OCI-LY7 (cell line): ENCODE measurements around the gene NUP42. TPM values are rescaled to one million over a fixed set of nuclear protein-coding genes. Genes with fewer than 3 reads are reported as not detected.
"Not testable (repeated sequence)": the region's sequence is repeated elsewhere in the genome, so short reads cannot be mapped to it uniquely, and the experiment has no call there.

ENCODE experiments used
- BruUV-seq: library from RNA; stranded (reverse); fragments of 400-500 nt; replicated peaks from 2 replicates; lab custom pipeline; 2021; lab: Mats Ljungman, UMichigan
- CTCF ChIA-PET: fragments of 300-600 bp; sonication (Branson Sonifier 250); formaldehyde crosslinking; loops from one replicate; lab custom pipeline; 2022; ENCODE audit warnings: antibody characterized with exemption; ENCODE audit not compliant: unreplicated experiment; lab: Charles Lee
- POLR2A ChIA-PET: fragments of 300-600 bp; sonication (Branson Sonifier 250); formaldehyde crosslinking; loops from one replicate; lab custom pipeline; 2022; ENCODE audit warnings: antibody characterized with exemption; lab: Charles Lee
- DNase-seq: peaks from one replicate; pipeline ENCODE4 v3.0.0-alpha.2; 2015; ENCODE audit warnings: low spot score
- H2AFZ ChIP-seq: fragments of 200-600 bp; sonication (generic), shearing (Covaris generic); 2 replicates; pipeline ENCODE4 v1.6.1; 2014; ENCODE audit warnings: mild to moderate bottlenecking, antibody characterized with exemption, low read length, moderate library complexity
- H3K27ac ChIP-seq: fragments of 200-600 bp; sonication (generic); 2 replicates; pipeline ENCODE4 v1.5.1; 2014; ENCODE audit warnings: mixed run types, low read depth, mild to moderate bottlenecking, moderate library complexity, low read length, inconsistent platforms; ENCODE audit not compliant: poor library complexity, severe bottlenecking
- H3K36me3 ChIP-seq: fragments of 200-600 bp; sonication (generic); 2 replicates; pipeline ENCODE4 v1.6.1; 2014; ENCODE audit warnings: mild to moderate bottlenecking, antibody characterized with exemption, low read length, moderate library complexity, mixed read lengths; ENCODE audit not compliant: insufficient read depth
- H3K4me1 ChIP-seq: fragments of 200-600 bp; sonication (generic); 2 replicates; pipeline ENCODE4 v1.5.1; 2014; ENCODE audit warnings: mild to moderate bottlenecking, low read length; ENCODE audit not compliant: insufficient read depth, poor library complexity, severe bottlenecking
- H3K4me2 ChIP-seq: fragments of 200-600 bp; sonication (generic); 2 replicates; pipeline ENCODE4 v1.6.1; 2014; ENCODE audit warnings: mild to moderate bottlenecking, low read length
- H3K4me3 ChIP-seq: fragments of 200-600 bp; sonication (generic); 2 replicates; pipeline ENCODE4 v1.5.1; 2014; ENCODE audit warnings: mild to moderate bottlenecking, low read depth, low read length; ENCODE audit not compliant: poor library complexity, severe bottlenecking
- H3K79me2 ChIP-seq: fragments of 200-600 bp; sonication (generic); 2 replicates; pipeline ENCODE4 v1.6.1; 2016; ENCODE audit warnings: low read depth, mild to moderate bottlenecking, low read length, moderate library complexity, mixed read lengths; ENCODE audit not compliant: insufficient read depth
- H3K9me2 ChIP-seq: fragments of 200-600 bp; sonication (generic); 2 replicates; pipeline ENCODE4 v1.6.1; 2016; ENCODE audit warnings: mild to moderate bottlenecking, low read length, mixed read lengths; ENCODE audit not compliant: insufficient read depth
- H3K9me3 ChIP-seq: fragments of 200-600 bp; sonication (generic); 2 replicates; pipeline ENCODE4 v1.6.1; 2014; ENCODE audit warnings: mild to moderate bottlenecking, mixed run types, low read length, mixed read lengths
- H4K20me1 ChIP-seq: fragments of 200-600 bp; sonication (generic); 2 replicates; pipeline ENCODE4 v1.6.1; 2014; ENCODE audit warnings: mild to moderate bottlenecking, antibody characterized with exemption, low read length, moderate library complexity, mixed read lengths; ENCODE audit not compliant: insufficient read depth
- EZH2phosphoT487 ChIP-seq: fragments of 200-600 bp; sonication (generic); IDR thresholded peaks from 2 replicates; pipeline ENCODE4 v1.6.1; 2018; ENCODE audit warnings: low read depth, borderline replicate concordance, mild to moderate bottlenecking, mixed run types, antibody characterized with exemption, low read length, moderate library complexity, mixed read lengths
- intact Hi-C: fragments of 100-400 bp; cut with micrococcal nuclease; formaldehyde crosslinking; loops from one replicate; pipeline ENCODE4 v1.10.0; 2022; ENCODE audit not compliant: unreplicated experiment
- total RNA-seq, 2 experiments: library from RNA; depleted of rRNA in 1 of 2; stranded (reverse); fragments of >200 nt in 1 of 2; shearing (Covaris generic) in 1 of 2; gene quantifications; 2 replicates each; pipeline ENCODE4 v1.2.3, GENCODE V29; 2014 to 2022
- TF ChIP-seq, protein P1 (sequence below): fragments of 200-600 bp; sonication (generic); conservative IDR thresholded peaks from 2 replicates; pipeline ENCODE4 v1.5.1; 2014; ENCODE audit warnings: mild to moderate bottlenecking, antibody characterized with exemption, low read length, moderate library complexity, mixed read lengths

Gene NUP42
- total RNA-seq, 2 experiments from 2014 or later, result 73.4 to 103 TPM

DNA sequence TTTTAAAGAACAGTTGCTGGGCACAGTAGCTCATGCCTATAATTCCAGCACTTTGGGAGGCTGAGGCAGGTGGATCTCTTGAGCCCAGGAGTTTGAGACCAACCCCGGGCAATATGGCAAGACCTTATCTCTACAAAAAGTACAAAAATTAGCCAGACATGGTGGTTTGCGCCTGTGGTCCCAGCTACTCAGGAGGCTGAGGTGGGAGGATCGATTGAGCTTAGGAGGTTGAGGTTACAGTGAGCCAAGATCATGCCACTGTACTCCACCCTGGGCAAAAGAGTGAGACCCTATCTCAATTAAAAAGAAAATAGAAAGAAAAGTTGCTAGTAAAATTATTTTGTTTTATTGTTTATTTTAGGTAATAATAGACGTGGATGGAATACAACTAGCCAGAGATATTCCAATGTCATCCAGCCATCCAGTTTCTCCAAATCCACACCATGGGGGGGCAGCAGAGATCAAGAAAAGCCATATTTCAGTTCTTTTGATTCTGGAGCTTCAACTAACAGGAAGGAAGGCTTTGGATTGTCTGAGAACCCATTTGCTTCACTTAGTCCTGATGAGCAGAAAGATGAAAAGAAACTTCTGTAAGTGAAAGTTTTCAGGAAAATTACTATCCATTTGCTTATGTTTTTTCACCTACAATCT lies 3.0 kb downstream of the NUP42 start:
- H3K9me2 ChIP-seq, result no peaks in the 10 kb centered on the region
- H3K36me3 ChIP-seq, result peaks cover 66% of the 10 kb centered on the region
- BruUV-seq, result no TSS peak
- no peak overlapping the region for H3K27ac ChIP-seq
- ChIA-PET POLR2A (interaction anchor here (0.6 to 1.5 kb wide), 4 partner anchors 21 to 275 kb away, joined by 3 to 5 read pairs (median 3); partner anchors contain the start of gene KLHL7), CTCF (no interaction called here)
- H3K9me3 ChIP-seq, result no peaks in the 10 kb centered on the region
- TF ChIP-seq EZH2phosphoT487, result no peak
- TF ChIP-seq, protein P1, sequence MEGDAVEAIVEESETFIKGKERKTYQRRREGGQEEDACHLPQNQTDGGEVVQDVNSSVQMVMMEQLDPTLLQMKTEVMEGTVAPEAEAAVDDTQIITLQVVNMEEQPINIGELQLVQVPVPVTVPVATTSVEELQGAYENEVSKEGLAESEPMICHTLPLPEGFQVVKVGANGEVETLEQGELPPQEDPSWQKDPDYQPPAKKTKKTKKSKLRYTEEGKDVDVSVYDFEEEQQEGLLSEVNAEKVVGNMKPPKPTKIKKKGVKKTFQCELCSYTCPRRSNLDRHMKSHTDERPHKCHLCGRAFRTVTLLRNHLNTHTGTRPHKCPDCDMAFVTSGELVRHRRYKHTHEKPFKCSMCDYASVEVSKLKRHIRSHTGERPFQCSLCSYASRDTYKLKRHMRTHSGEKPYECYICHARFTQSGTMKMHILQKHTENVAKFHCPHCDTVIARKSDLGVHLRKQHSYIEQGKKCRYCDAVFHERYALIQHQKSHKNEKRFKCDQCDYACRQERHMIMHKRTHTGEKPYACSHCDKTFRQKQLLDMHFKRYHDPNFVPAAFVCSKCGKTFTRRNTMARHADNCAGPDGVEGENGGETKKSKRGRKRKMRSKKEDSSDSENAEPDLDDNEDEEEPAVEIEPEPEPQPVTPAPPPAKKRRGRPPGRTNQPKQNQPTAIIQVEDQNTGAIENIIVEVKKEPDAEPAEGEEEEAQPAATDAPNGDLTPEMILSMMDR, result peak; percentile 74
- no peak overlapping the region for H2AFZ ChIP-seq
- peak overlapping the region; percentile 95 for H3K4me2 ChIP-seq
- H3K79me2 ChIP-seq, result peaks cover 84% of the 10 kb centered on the region
- H4K20me1 ChIP-seq, result peaks cover 18% of the 10 kb centered on the region
- H3K4me3 ChIP-seq, result peak overlapping the region; percentile 84
- peaks cover 22% of the 10 kb centered on the region for H3K4me1 ChIP-seq
- peak; percentile 27 for DNase-seq
- intact Hi-C loops, result loop anchor here (5.0 to 10.0 kb wide), 3 partner anchors 182 to 1760 kb away; partner anchors contain the start of genes SP4 and TRA2A

DNA sequence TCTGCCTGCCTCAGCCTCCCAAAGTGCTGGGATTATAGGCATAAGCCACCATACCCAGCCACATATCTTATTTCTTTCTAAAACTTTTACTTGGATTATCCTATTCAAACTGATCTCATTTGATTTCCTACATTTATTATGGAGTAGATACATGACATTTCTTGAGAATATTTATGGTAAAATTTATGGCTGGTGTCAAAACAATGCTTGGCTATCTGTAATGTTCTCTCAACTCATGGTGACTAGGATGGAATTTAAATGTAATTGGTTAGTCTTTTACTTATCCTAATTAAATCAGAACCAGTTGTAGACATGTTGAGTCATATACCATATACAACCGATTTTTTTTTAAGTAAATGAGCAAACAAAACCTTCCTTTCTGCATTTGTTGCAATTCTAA lies 4.1 kb downstream of the NUP42 start:
- H3K36me3 ChIP-seq, result peaks cover 77% of the 10 kb centered on the region
- H3K4me3 ChIP-seq, result no peak overlapping the region
- intact Hi-C loops, result loop anchor here (10.0 kb wide), 2 partner anchors 349 to 1761 kb away; partner anchors contain the start of genes SP4 and TRA2A
- no peaks in the 10 kb centered on the region for H3K9me2 ChIP-seq
- no peak overlapping the region for H3K4me2 ChIP-seq
- no TSS peak for BruUV-seq
- TF ChIP-seq EZH2phosphoT487, result no peak
- TF ChIP-seq, protein P1, result no peak
- CTCF ChIA-PET, result no interaction called here
- H4K20me1 ChIP-seq, result peaks cover 18% of the 10 kb centered on the region
- no peaks in the 10 kb centered on the region for H3K9me3 ChIP-seq
- H2AFZ ChIP-seq, result no peak overlapping the region
- DNase-seq, result no peak
- POLR2A ChIA-PET, result no interaction called here
- H3K4me1 ChIP-seq, result peaks cover 18% of the 10 kb centered on the region
- peaks cover 91% of the 10 kb centered on the region for H3K79me2 ChIP-seq
- H3K27ac ChIP-seq, result no peak overlapping the region

DNA sequence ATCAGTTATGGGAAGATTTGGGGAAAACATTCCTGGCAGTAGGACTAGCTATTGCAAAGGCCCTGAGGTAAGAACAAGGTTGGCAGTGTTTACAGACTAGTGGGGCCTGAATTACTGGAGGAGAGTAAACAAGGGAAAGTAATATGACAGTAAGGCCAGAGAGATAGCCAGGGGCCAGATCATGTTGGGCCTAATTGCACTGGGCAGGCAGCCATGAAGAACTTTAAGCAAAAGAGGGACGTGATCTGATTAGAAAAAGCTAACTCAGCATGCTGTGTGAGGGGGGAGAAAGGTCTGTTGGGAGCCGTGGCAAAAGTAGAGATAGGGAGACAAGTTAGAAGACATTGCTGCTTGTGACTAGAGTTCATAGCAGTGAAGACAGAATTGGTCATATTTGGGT lies 9.2 kb downstream of the NUP42 start:
- no peak overlapping the region for H3K4me3 ChIP-seq
- H4K20me1 ChIP-seq, result peaks cover 6% of the 10 kb centered on the region; the same call in 1 of the 2 replicates
- no peak overlapping the region for H2AFZ ChIP-seq
- intact Hi-C loops, result no loop called here
- no peak for DNase-seq
- H3K36me3 ChIP-seq, result peaks cover 95% of the 10 kb centered on the region
- H3K4me2 ChIP-seq, result no peak overlapping the region
- no peaks in the 10 kb centered on the region for H3K4me1 ChIP-seq
- ChIA-PET POLR2A (interaction anchor here (1.3 kb wide), 1 partner anchor 9 kb away, joined by 3 read pairs; no protein-coding TSS in a partner anchor), CTCF (no interaction called here)
- H3K9me2 ChIP-seq, result no peaks in the 10 kb centered on the region
- no peaks in the 10 kb centered on the region for H3K9me3 ChIP-seq
- H3K79me2 ChIP-seq, result peaks cover 48% of the 10 kb centered on the region
- TF ChIP-seq EZH2phosphoT487, result no peak
- TF ChIP-seq, protein P1, result no peak
- no TSS peak for BruUV-seq
- H3K27ac ChIP-seq, result no peak overlapping the region

DNA sequence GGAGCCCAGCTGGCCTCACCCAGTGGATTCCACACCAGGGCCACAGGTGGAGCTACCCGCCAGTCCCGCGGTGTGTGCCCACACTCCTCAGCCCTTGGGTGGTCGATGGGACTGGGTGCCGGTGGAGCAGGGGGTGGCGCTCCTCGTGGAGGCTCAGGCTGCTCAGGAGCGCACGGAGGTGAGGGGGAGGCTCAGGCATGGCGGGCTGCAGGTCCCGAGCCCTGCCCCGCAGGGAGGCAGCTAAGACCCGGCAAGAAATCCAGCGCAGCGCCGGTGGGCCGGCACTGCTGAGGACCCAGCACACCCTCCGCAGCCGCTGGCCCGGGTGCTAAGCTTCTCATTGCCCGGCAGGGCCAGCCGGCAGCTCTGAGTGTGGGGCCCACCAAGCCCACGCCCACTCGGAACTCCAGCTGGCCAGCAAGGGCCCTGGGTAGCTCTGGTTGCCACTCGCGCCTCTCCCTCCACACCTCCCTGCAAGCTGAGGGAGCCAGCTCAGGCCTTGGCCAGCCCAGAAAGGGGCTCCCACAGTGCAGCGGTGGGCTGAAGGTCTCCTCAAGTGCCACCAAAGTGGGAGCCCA lies 11.9 kb downstream of the NUP42 start:
- ChIA-PET POLR2A (interaction anchor here (0.7 to 1.5 kb wide), 3 partner anchors 13 to 110 kb away, joined by 3 read pairs; no protein-coding TSS in a partner anchor), CTCF (interaction anchor here (0.6 kb wide), 1 partner anchor 1320 kb away, joined by 3 read pairs; no protein-coding TSS in a partner anchor)
- intact Hi-C loops, H2AFZ ChIP-seq, H4K20me1 ChIP-seq, H3K4me3 ChIP-seq, H3K4me1 ChIP-seq, DNase-seq, H3K27ac ChIP-seq, H3K9me3 ChIP-seq, BruUV-seq, H3K4me2 ChIP-seq, H3K9me2 ChIP-seq: not testable (repeated sequence)
- Histone ChIP-seq H3K36me3 (peaks cover 93% of the 10 kb centered on the region), H3K79me2 (peaks cover 21% of the 10 kb centered on the region; the same call in 1 of the 2 replicates)
